ENCODE data around the gene ARID2.

GRCh38 chr12:45849289-45849688 lies 119.8 kb downstream of the ARID2 start:
- TF ChIP-seq TCF12 (IDR thresholded peaks at IDR 0.05; ENCODE audit: low read depth, low read length), result no peak
- TF ChIP-seq ATF3 (IDR thresholded peaks at IDR 0.05; ENCODE audit: borderline replicate concordance, extremely low read depth, low read depth, low read length), result no peak
- no peak for TF ChIP-seq SPI1 (IDR thresholded peaks at IDR 0.05; ENCODE audit: borderline replicate concordance, insufficient read depth, low read depth, low read length)
- no peak for TF ChIP-seq FOS (IDR thresholded peaks at IDR 0.05; ENCODE audit: borderline replicate concordance, extremely low read depth, insufficient read length)
- TF ChIP-seq POLR2A (IDR thresholded peaks at IDR 0.05; ENCODE audit: low read depth, low read length), result no peak
- no peak for TF ChIP-seq NFXL1 (IDR thresholded peaks at IDR 0.05; ENCODE audit: borderline replicate concordance)
